Measurements from ENCODE around the gene RPGRIP1L. TPM values are rescaled to one million over a fixed set of nuclear protein-coding genes. Genes with fewer than 3 reads are reported as not detected.
"Not testable (repeated sequence)": the region's sequence is repeated elsewhere in the genome, so short reads cannot be mapped to it uniquely, and the experiment has no call there.

Gene RPGRIP1L
- total RNA-seq, 1 donor from 2014 or later, result 11.4 TPM

GRCh38 chr16:53711390-53711789, 7.7 kb upstream of the RPGRIP1L start:
- no peak for DNase-seq

GRCh38 chr16:53708490-53708889, 4.8 kb upstream of the RPGRIP1L start:
- no peak for DNase-seq

- no peak for DNase-seq
Measured at GRCh38 chr16:53707671-53708070, 4.0 kb upstream of the RPGRIP1L start.

- DNase-seq, result no peak
Measured at GRCh38 chr16:53704445-53704813, 770 bp upstream of the RPGRIP1L start.

GRCh38 chr16:53698271-53698670, 5.4 kb downstream of the RPGRIP1L start:
- not testable (repeated sequence) for DNase-seq

GRCh38 chr16:53695070-53695469, 8.6 kb downstream of the RPGRIP1L start:
- no peak for DNase-seq

- no peak for DNase-seq
Measured at GRCh38 chr16:53693320-53693719, 10.3 kb downstream of the RPGRIP1L start.

- no peak for DNase-seq
Measured at GRCh38 chr16:53692146-53692545, 11.5 kb downstream of the RPGRIP1L start.

- no peak for DNase-seq
Measured at GRCh38 chr16:53690771-53691170, 12.9 kb downstream of the RPGRIP1L start.

GRCh38 chr16:53689636-53690035, 14.0 kb downstream of the RPGRIP1L start:
- DNase-seq, result no peak

GRCh38 chr16:53686710-53687109, 16.9 kb downstream of the RPGRIP1L start:
- no peak for DNase-seq

- not testable (repeated sequence) for DNase-seq
Measured at GRCh38 chr16:53685334-53685733, 18.3 kb downstream of the RPGRIP1L start.

GRCh38 chr16:53681354-53681753, 22.3 kb downstream of the RPGRIP1L start:
- no peak for DNase-seq

GRCh38 chr16:53680756-53681155, 22.9 kb downstream of the RPGRIP1L start:
- DNase-seq, result no peak

- no peak for DNase-seq
Measured at GRCh38 chr16:53678756-53679343, 24.8 kb downstream of the RPGRIP1L start.

- no peak for DNase-seq
Measured at GRCh38 chr16:53678155-53678554, 25.5 kb downstream of the RPGRIP1L start.

- no peak for DNase-seq
Measured at GRCh38 chr16:53673189-53673588, 30.5 kb downstream of the RPGRIP1L start.

- DNase-seq, result no peak
Measured at GRCh38 chr16:53672461-53672860, 31.2 kb downstream of the RPGRIP1L start.

GRCh38 chr16:53668869-53669268, 34.8 kb downstream of the RPGRIP1L start:
- no peak for DNase-seq

- no peak for DNase-seq
Measured at GRCh38 chr16:53666786-53667415, 36.8 kb downstream of the RPGRIP1L start.

GRCh38 chr16:53664724-53665345, 38.8 kb downstream of the RPGRIP1L start:
- DNase-seq, result peak; percentile 11

- no peak for DNase-seq
Measured at GRCh38 chr16:53662072-53662471, 41.6 kb downstream of the RPGRIP1L start.

- no peak for DNase-seq
Measured at GRCh38 chr16:53654946-53655345, 48.7 kb downstream of the RPGRIP1L start.

GRCh38 chr16:53651357-53651756, 52.3 kb downstream of the RPGRIP1L start:
- DNase-seq, result no peak

Data from tongue (tissue), 2 donors.